GM12878 (cell line): ENCODE results near the gene WIPF2. TPM values are rescaled to one million over a fixed set of nuclear protein-coding genes. Genes with fewer than 3 reads are reported as not detected.

Source experiments
- BHLHE40 ChIP-seq, 2 experiments: fragments of 450-650 bp in 1 of 2; IDR thresholded peaks; 2 replicates each; pipeline ENCODE4 v1.6.1; 2011 to 2017; ENCODE audit warnings: low read depth in 2 of 2, borderline replicate concordance in 1 of 2, improper control_type of control experiment in 1 of 2, low read length in 1 of 2, mild to moderate bottlenecking in 1 of 2
- EGR1 ChIP-seq, 2 experiments: IDR thresholded peaks; 1 replicate in 1 of 2; 2 replicates in 1 of 2; pipeline ENCODE4 v1.6.1; 2011 to 2012; ENCODE audit warnings: low read depth in 2 of 2, low read length in 2 of 2, borderline replicate concordance in 1 of 2, mild to moderate bottlenecking in 1 of 2, moderate library complexity in 1 of 2
- IRF4 ChIP-seq: IDR thresholded peaks from 2 replicates; pipeline ENCODE4 v1.6.1; 2011; ENCODE audit warnings: low read depth, low read length
- MTA3 ChIP-seq: IDR thresholded peaks from 2 replicates; pipeline ENCODE4 v1.6.1; 2012; ENCODE audit warnings: low read length, inconsistent platforms, borderline replicate concordance
- NR2C1 ChIP-seq: fragments of 450-650 bp; IDR thresholded peaks from 2 replicates; pipeline ENCODE4 v1.6.1; 2017; ENCODE audit warnings: antibody characterized with exemption, mild to moderate bottlenecking, moderate library complexity
- SMAD5 ChIP-seq: IDR thresholded peaks from 2 replicates; pipeline ENCODE4 v1.6.1; 2016; ENCODE audit warnings: antibody characterized with exemption, low read depth
- WRNIP1 ChIP-seq: IDR thresholded peaks from 2 replicates; pipeline ENCODE4 v1.6.1; 2011; ENCODE audit warnings: low read depth, low read length, improper control_type of control experiment, borderline replicate concordance
- ZNF207 ChIP-seq: fragments of 450-650 bp; IDR thresholded peaks from 2 replicates; pipeline ENCODE4 v1.6.1; 2014; ENCODE audit warnings: antibody characterized with exemption, mild to moderate bottlenecking, borderline replicate concordance
- polyA plus RNA-seq, 11 experiments: library from polyadenylated mRNA; depleted of rRNA in 4 of 11; unstranded in 6 of 11; stranded (reverse) in 5 of 11; fragments of >200 nt; fragmentation: Nextera tagmentation in 4 of 11; fragmentation: Illumina TruSeq in 1 of 11; extraction: Ambion mirVana in 4 of 11; extraction: Trizol in 1 of 11; gene quantifications; 1 replicate in 1 of 11; 2 replicates in 10 of 11; pipeline versions ENCODE4 v1.2.1 to v1.2.3, GENCODE V29; 2011 to 2016; ENCODE audit warnings: inconsistent platforms in 2 of 11, missing spikeins in 2 of 11, low read depth in 1 of 11
- total RNA-seq, 4 experiments: library from RNA; depleted of rRNA in 3 of 4; stranded (reverse); fragments of >200 nt in 3 of 4; fragmentation: Illumina TruSeq in 1 of 4; extraction: Trizol in 1 of 4; gene quantifications; 2 replicates each; pipeline versions ENCODE4 v1.2.1 to v1.2.3, GENCODE V29; 2013 to 2021
- TF ChIP-seq, protein P1 (sequence below): fragments of 450-650 bp; IDR thresholded peaks from 2 replicates; pipeline ENCODE4 v1.6.1; 2016; ENCODE audit warnings: mild to moderate bottlenecking, moderate library complexity, borderline replicate concordance
- TF ChIP-seq, protein P2 (sequence below): fragments of 450-650 bp; IDR thresholded peaks from 2 replicates; pipeline ENCODE4 v1.6.1; 2017; ENCODE audit warnings: mild to moderate bottlenecking, moderate library complexity
- TF ChIP-seq, protein P3 (sequence below): fragments of 450-650 bp; IDR thresholded peaks from 2 replicates; pipeline ENCODE4 v1.6.1; 2017; ENCODE audit warnings: low read depth, mild to moderate bottlenecking, moderate library complexity
- TF ChIP-seq, protein P4 (sequence below): fragments of 450-650 bp; IDR thresholded peaks from 2 replicates; pipeline ENCODE4 v1.6.1; 2018; ENCODE audit warnings: mild to moderate bottlenecking, low read depth, moderate library complexity; ENCODE audit not compliant: partially characterized antibody
- TF ChIP-seq, protein P5 (sequence below): fragments of 450-650 bp; IDR thresholded peaks from 2 replicates; pipeline ENCODE4 v1.6.1; 2017; ENCODE audit warnings: mild to moderate bottlenecking

Gene WIPF2
- total and polyA plus RNA-seq, 10 of the 15 experiments (the other 5 are each of a cell fraction or from before 2014, with no cell fraction given), result 4.2 to 20.8 (median 7.1) TPM

DNA sequence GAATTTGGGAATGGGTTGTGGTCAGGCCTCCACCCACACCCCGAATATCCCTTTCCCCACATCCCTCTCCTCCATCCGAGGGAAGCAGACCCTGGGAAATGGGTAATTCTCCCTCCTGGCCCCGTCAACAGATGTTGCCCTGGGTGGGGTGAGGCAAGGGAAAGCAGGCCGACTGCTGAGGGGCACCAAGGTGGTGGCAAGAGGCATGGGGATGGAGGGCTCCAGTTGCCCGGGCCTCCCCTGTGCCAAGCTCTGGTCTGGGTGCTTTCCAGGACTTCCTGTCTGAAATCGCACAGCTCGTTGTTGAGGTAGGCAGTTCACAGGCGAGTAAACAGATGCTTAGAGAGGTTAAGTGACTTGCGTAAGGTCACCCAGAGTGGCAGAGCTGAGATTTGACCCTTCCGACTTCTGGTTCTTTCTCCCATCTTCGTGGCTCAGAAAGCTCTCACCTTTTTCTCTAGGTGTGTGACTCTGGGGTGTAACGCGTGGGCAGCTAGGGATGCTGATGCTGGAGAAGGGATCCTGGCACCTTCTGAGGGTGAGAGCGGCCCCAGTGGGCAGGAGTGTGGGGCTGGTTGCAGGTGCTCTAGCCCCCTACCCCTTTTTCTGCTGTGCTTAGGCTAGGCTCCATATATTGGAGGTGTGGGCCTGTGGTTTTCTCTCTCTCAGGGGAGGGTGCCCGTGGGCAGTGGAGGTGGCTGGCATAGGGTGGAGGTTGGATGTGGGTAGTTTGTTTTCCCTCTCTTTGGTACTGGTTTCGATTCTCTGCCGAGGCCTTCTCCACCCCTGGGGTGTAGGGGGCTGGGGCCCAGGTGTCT, 107.1 kb downstream of the WIPF2 start (continued):
- TF ChIP-seq, protein P1, sequence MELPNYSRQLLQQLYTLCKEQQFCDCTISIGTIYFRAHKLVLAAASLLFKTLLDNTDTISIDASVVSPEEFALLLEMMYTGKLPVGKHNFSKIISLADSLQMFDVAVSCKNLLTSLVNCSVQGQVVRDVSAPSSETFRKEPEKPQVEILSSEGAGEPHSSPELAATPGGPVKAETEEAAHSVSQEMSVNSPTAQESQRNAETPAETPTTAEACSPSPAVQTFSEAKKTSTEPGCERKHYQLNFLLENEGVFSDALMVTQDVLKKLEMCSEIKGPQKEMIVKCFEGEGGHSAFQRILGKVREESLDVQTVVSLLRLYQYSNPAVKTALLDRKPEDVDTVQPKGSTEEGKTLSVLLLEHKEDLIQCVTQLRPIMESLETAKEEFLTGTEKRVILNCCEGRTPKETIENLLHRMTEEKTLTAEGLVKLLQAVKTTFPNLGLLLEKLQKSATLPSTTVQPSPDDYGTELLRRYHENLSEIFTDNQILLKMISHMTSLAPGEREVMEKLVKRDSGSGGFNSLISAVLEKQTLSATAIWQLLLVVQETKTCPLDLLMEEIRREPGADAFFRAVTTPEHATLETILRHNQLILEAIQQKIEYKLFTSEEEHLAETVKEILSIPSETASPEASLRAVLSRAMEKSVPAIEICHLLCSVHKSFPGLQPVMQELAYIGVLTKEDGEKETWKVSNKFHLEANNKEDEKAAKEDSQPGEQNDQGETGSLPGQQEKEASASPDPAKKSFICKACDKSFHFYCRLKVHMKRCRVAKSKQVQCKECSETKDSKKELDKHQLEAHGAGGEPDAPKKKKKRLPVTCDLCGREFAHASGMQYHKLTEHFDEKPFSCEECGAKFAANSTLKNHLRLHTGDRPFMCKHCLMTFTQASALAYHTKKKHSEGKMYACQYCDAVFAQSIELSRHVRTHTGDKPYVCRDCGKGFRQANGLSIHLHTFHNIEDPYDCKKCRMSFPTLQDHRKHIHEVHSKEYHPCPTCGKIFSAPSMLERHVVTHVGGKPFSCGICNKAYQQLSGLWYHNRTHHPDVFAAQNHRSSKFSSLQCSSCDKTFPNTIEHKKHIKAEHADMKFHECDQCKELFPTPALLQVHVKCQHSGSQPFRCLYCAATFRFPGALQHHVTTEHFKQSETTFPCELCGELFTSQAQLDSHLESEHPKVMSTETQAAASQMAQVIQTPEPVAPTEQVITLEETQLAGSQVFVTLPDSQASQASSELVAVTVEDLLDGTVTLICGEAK, result no peak
- TF ChIP-seq SMAD5 (no peak), BHLHE40 (IDR thresholded peaks at IDR 0.05; ENCODE audit: borderline replicate concordance in 1 of 2, low read depth in 2 of 2, low read length in 1 of 2) (peak; percentile 5 to 24; a peak in 1 of 4 replicates), NR2C1 (peak; percentile 65), ZNF207 (no peak), EGR1 (IDR thresholded peaks at IDR 0.05; ENCODE audit: borderline replicate concordance in 1 of 2, low read depth in 2 of 2, low read length in 2 of 2) (no peak), IRF4 (no peak), WRNIP1 (no peak), MTA3 (no peak)
- TF ChIP-seq, protein P2, sequence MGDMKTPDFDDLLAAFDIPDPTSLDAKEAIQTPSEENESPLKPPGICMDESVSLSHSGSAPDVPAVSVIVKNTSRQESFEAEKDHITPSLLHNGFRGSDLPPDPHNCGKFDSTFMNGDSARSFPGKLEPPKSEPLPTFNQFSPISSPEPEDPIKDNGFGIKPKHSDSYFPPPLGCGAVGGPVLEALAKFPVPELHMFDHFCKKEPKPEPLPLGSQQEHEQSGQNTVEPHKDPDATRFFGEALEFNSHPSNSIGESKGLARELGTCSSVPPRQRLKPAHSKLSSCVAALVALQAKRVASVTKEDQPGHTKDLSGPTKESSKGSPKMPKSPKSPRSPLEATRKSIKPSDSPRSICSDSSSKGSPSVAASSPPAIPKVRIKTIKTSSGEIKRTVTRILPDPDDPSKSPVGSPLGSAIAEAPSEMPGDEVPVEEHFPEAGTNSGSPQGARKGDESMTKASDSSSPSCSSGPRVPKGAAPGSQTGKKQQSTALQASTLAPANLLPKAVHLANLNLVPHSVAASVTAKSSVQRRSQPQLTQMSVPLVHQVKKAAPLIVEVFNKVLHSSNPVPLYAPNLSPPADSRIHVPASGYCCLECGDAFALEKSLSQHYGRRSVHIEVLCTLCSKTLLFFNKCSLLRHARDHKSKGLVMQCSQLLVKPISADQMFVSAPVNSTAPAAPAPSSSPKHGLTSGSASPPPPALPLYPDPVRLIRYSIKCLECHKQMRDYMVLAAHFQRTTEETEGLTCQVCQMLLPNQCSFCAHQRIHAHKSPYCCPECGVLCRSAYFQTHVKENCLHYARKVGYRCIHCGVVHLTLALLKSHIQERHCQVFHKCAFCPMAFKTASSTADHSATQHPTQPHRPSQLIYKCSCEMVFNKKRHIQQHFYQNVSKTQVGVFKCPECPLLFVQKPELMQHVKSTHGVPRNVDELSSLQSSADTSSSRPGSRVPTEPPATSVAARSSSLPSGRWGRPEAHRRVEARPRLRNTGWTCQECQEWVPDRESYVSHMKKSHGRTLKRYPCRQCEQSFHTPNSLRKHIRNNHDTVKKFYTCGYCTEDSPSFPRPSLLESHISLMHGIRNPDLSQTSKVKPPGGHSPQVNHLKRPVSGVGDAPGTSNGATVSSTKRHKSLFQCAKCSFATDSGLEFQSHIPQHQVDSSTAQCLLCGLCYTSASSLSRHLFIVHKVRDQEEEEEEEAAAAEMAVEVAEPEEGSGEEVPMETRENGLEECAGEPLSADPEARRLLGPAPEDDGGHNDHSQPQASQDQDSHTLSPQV, result no peak
- TF ChIP-seq, protein P3, sequence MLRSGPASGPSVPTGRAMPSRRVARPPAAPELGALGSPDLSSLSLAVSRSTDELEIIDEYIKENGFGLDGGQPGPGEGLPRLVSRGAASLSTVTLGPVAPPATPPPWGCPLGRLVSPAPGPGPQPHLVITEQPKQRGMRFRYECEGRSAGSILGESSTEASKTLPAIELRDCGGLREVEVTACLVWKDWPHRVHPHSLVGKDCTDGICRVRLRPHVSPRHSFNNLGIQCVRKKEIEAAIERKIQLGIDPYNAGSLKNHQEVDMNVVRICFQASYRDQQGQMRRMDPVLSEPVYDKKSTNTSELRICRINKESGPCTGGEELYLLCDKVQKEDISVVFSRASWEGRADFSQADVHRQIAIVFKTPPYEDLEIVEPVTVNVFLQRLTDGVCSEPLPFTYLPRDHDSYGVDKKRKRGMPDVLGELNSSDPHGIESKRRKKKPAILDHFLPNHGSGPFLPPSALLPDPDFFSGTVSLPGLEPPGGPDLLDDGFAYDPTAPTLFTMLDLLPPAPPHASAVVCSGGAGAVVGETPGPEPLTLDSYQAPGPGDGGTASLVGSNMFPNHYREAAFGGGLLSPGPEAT, result peak; percentile 80
- TF ChIP-seq, protein P4, sequence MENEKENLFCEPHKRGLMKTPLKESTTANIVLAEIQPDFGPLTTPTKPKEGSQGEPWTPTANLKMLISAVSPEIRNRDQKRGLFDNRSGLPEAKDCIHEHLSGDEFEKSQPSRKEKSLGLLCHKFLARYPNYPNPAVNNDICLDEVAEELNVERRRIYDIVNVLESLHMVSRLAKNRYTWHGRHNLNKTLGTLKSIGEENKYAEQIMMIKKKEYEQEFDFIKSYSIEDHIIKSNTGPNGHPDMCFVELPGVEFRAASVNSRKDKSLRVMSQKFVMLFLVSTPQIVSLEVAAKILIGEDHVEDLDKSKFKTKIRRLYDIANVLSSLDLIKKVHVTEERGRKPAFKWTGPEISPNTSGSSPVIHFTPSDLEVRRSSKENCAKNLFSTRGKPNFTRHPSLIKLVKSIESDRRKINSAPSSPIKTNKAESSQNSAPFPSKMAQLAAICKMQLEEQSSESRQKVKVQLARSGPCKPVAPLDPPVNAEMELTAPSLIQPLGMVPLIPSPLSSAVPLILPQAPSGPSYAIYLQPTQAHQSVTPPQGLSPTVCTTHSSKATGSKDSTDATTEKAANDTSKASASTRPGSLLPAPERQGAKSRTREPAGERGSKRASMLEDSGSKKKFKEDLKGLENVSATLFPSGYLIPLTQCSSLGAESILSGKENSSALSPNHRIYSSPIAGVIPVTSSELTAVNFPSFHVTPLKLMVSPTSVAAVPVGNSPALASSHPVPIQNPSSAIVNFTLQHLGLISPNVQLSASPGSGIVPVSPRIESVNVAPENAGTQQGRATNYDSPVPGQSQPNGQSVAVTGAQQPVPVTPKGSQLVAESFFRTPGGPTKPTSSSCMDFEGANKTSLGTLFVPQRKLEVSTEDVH, result no peak
- TF ChIP-seq, protein P5, sequence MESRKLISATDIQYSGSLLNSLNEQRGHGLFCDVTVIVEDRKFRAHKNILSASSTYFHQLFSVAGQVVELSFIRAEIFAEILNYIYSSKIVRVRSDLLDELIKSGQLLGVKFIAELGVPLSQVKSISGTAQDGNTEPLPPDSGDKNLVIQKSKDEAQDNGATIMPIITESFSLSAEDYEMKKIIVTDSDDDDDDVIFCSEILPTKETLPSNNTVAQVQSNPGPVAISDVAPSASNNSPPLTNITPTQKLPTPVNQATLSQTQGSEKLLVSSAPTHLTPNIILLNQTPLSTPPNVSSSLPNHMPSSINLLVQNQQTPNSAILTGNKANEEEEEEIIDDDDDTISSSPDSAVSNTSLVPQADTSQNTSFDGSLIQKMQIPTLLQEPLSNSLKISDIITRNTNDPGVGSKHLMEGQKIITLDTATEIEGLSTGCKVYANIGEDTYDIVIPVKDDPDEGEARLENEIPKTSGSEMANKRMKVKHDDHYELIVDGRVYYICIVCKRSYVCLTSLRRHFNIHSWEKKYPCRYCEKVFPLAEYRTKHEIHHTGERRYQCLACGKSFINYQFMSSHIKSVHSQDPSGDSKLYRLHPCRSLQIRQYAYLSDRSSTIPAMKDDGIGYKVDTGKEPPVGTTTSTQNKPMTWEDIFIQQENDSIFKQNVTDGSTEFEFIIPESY, result no peak
